HCT116 (cell line): ENCODE measurements around the gene ARHGAP21.

Experiments used
- CEBPB ChIP-seq: IDR thresholded peaks from 2 replicates; pipeline ENCODE4 v1.6.1; 2012; ENCODE audit warnings: low read depth
- CTCF ChIP-seq, 3 experiments: fragments of 200-600 bp in 1 of 3; sonication (generic) in 1 of 3; IDR thresholded peaks in 2 of 3; conservative IDR thresholded peaks in 1 of 3; 2 replicates each; pipeline ENCODE4 v1.5.1; 2012 to 2017; ENCODE audit warnings: low read depth in 2 of 3, low read length in 2 of 3, antibody characterized with exemption in 1 of 3, borderline replicate concordance in 1 of 3, control low read depth in 1 of 3, mild to moderate bottlenecking in 1 of 3, mixed read lengths in 1 of 3, mixed run types in 1 of 3, moderate library complexity in 1 of 3; ENCODE audit not compliant: insufficient read depth in 1 of 3
- EGR1 ChIP-seq: IDR thresholded peaks from 2 replicates; pipeline ENCODE4 v1.6.1; 2012; ENCODE audit warnings: low read depth
- EZH2 ChIP-seq: fragments of 200-600 bp; sonication (generic); IDR thresholded peaks from 2 replicates; pipeline ENCODE4 v1.6.1; 2017; ENCODE audit warnings: antibody characterized with exemption, mixed run types
- POLR2A ChIP-seq: IDR thresholded peaks from 2 replicates; pipeline ENCODE4 v1.7.0; 2011; ENCODE audit warnings: borderline replicate concordance; ENCODE audit not compliant: insufficient read depth, insufficient read length; ENCODE audit errors: extremely low read depth
- RAD21 ChIP-seq: IDR thresholded peaks from 2 replicates; pipeline ENCODE4 v1.6.1; 2012; ENCODE audit warnings: low read depth, mild to moderate bottlenecking
- SRF ChIP-seq: IDR thresholded peaks from 2 replicates; pipeline ENCODE4 v1.6.1; 2012; ENCODE audit warnings: low read depth
- YY1 ChIP-seq: IDR thresholded peaks from 2 replicates; pipeline ENCODE4 v1.6.1; 2011; ENCODE audit warnings: low read length, low read depth, moderate library complexity, mild to moderate bottlenecking; ENCODE audit not compliant: insufficient replicate concordance; ENCODE audit errors: extremely low read depth

DNA sequence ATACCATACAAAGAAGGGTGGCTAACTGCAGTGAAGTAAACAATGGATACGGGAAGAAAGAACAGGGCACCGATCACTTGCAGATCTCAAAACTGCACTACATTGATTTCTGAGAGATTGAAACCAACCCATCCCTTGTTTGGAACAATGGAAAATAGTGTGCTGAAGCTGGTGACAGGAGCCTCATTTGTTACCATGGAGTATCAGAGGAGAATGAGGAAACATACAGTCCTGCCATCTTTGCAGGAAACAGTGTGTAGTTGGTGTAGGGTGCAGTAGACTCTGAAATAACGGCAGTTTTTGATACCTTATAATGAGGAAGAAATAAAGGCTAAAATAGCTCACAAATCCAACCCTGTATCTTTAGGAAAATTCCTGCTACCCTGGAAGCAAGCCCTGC is 118.5 kb downstream of the ARHGAP21 start:
- TF ChIP-seq CTCF (IDR thresholded peaks at IDR 0.05 in 2 of 3, conservative IDR thresholded peaks at IDR 0.05 in 1 of 3; ENCODE audit: borderline replicate concordance in 1 of 3, insufficient read depth in 1 of 3, low read depth in 2 of 3, low read length in 2 of 3) (no peak), EZH2 (no peak), SRF (no peak), RAD21 (no peak), YY1 (no peak), CEBPB (no peak), POLR2A (no peak), EGR1 (no peak)
